Activated T-helper 1 cell treated with anti-CD3 and anti-CD28 coated beads, Interleukin-12 subunit alpha, Interleukin-12 subunit beta, Interleukin-2, Interleukin-4 antibody, amounts not matched to agents 30 ng/mL and 10 ng/mL and 1 ng/mL, durations not matched to agents 14 hours and 24 hours and 36 hours (primary cell): Measurements from ENCODE around the gene APOC3. TPM values are rescaled to one million over a fixed set of nuclear protein-coding genes. Genes with fewer than 3 reads are reported as not detected.

ENCODE experiments used
- DNase-seq: peaks from one replicate; pipeline ENCODE4 v3.0.0; 2021; ENCODE audit warnings: low spot score
- H3K27ac Mint-ChIP-seq: one replicate; pipeline ENCODE4 v1.8.0; 2021; ENCODE audit warnings: mild to moderate bottlenecking, mixed read lengths
- H3K27me3 Mint-ChIP-seq: one replicate; pipeline ENCODE4 v1.8.0; 2022; ENCODE audit warnings: mild to moderate bottlenecking, moderate library complexity, mixed read lengths; ENCODE audit not compliant: insufficient read depth
- H3K36me3 Mint-ChIP-seq: one replicate; pipeline ENCODE4 v1.8.0; 2021; ENCODE audit warnings: low read depth, mixed read lengths
- H3K4me1 Mint-ChIP-seq: one replicate; pipeline ENCODE4 v1.8.0; 2021; ENCODE audit warnings: low read depth, mixed read lengths
- H3K4me3 Mint-ChIP-seq: one replicate; pipeline ENCODE4 v1.8.0; 2021; ENCODE audit warnings: mild to moderate bottlenecking, moderate library complexity, mixed read lengths
- H3K9me3 Mint-ChIP-seq: one replicate; pipeline ENCODE4 v1.8.0; 2021; ENCODE audit warnings: mixed read lengths
- intact Hi-C: fragments of 100-400 bp; cut with micrococcal nuclease; formaldehyde crosslinking; loops from one replicate; pipeline ENCODE4 v1.15.1; 2024
- total RNA-seq: library from RNA; stranded (reverse); gene quantifications from 2 replicates; pipeline ENCODE4 v1.2.3, GENCODE V29; 2022

APOC3 gene
- total RNA-seq, 1 donor from 2014 or later = not detected

DNA sequence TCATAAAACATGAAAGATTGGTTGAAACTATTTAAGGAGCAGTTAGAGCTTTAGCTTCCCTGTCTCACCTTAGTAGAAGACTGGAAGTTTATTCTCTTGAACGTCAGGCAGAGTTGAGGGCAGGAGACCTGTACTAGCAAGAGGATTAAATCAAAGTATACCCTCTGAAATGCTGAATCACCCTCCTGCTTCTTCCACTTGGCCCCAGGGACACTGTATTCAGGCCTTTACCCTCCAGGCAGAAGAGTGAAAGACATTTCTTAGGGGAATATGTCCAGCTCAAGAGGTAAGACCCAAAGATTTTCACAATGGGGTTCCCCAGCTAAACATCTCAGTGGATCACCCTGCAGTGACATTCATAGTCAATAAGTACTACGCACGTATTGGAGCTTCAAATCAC lies 18.5 kb upstream of the APOC3 start:
- H3K9me3 Mint-ChIP-seq = no peaks in the 10 kb centered on the region
- no peak overlapping the region for H3K4me3 Mint-ChIP-seq
- H3K27ac Mint-ChIP-seq = no peak overlapping the region
- no peaks in the 10 kb centered on the region for H3K4me1 Mint-ChIP-seq
- no peak for DNase-seq
- H3K36me3 Mint-ChIP-seq = no peaks in the 10 kb centered on the region
- peaks cover 9% of the 10 kb centered on the region for H3K27me3 Mint-ChIP-seq
- intact Hi-C loops = no loop called here

GRCh38 chr11:116812109-116812508 lies 17.6 kb upstream of the APOC3 start:
- Mint-ChIP-seq H3K4me1 (no peaks in the 10 kb centered on the region), H3K27ac (no peak overlapping the region), H3K9me3 (no peaks in the 10 kb centered on the region), H3K4me3 (no peak overlapping the region), H3K36me3 (no peaks in the 10 kb centered on the region), H3K27me3 (peaks cover 7% of the 10 kb centered on the region)
- DNase-seq = no peak
- intact Hi-C loops = no loop called here

DNA sequence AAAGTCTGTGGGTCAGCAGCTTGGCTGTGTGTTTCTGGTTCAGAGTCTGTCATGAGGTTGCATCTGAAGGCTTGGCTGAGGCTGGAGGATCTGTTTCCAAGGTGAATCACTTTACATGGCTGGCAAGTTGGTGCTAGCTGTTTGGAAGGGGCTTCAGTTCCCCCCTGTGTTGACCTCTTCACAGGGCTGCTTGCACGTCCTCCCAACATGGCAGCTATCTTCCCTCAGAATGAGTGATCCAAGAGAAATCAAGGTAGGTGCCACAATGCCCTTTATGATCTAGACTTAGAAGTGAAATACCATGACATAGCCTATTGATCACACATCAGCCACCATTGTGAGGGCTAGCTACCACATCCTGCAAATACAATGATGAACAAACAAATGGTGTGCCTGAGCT lies 16.5 kb upstream of the APOC3 start:
- no peak overlapping the region for H3K27ac Mint-ChIP-seq
- H3K4me3 Mint-ChIP-seq = no peak overlapping the region
- DNase-seq = no peak
- intact Hi-C loops = no loop called here
- H3K27me3 Mint-ChIP-seq = peaks cover 7% of the 10 kb centered on the region
- no peaks in the 10 kb centered on the region for H3K4me1 Mint-ChIP-seq
- no peaks in the 10 kb centered on the region for H3K36me3 Mint-ChIP-seq
- no peaks in the 10 kb centered on the region for H3K9me3 Mint-ChIP-seq

DNA sequence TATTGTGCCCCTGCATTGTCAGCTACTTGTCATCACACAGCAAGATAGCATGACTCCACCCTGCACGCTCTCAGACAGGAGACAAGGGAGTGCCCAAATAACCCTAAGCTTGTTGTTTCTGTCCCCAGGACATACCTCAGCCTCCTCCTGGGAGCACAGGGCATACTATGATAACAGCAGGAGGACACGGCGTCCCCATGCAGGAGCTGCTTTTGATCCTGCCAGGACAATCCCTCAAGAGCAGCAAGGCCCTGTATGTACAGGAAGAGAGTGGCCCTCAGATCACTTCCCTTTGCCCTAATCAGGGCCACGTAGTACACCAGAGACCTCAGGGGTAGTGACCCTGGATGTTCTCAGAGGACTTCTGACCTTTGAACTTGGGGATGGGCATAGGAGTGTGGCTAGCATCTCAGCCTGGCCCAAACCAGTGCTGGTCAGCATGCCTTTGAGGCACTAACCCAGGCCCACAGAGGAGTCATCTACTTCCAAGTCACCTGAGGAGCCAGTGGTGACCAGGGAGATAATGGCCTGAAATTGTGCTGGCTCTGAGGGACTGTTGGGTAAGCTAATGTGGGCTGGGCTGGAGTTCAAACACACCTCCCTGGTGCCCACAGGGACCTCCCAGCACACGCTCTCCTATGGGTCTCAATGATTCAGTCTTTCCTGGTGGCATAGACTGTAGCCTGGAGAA lies 15.8 kb upstream of the APOC3 start:
- Mint-ChIP-seq H3K27ac (no peak overlapping the region), H3K36me3 (no peaks in the 10 kb centered on the region), H3K4me1 (no peaks in the 10 kb centered on the region), H3K4me3 (no peak overlapping the region), H3K9me3 (no peaks in the 10 kb centered on the region), H3K27me3 (peaks cover 7% of the 10 kb centered on the region)
- no peak for DNase-seq
- intact Hi-C loops = no loop called here

GRCh38 chr11:116814502-116814901 lies 15.2 kb upstream of the APOC3 start:
- Mint-ChIP-seq H3K4me1 (no peaks in the 10 kb centered on the region), H3K27me3 (peaks cover 7% of the 10 kb centered on the region), H3K27ac (no peak overlapping the region), H3K9me3 (no peaks in the 10 kb centered on the region), H3K4me3 (no peak overlapping the region), H3K36me3 (no peaks in the 10 kb centered on the region)
- intact Hi-C loops = no loop called here
- no peak for DNase-seq

DNA sequence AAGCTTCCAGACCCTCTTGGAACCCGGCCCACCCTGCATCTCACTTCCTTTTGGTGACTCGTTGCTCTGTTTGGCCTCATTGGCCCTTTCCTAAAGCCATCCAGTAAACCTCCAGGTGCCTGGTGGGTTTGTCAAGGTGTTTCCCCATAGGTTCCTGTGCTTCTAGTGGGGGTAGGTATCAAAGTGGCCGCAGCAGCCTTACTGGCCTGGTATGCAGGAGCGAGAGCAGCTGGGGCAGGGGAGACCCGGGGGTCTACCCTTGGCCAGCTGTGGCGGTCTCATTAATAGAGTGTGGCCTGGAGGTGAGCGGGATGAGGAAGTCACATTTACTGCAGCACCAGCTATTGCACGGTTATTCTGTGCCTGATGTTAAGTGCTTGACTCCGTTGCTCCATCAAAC lies 10.7 kb upstream of the APOC3 start:
- no peaks in the 10 kb centered on the region for H3K9me3 Mint-ChIP-seq
- H3K27me3 Mint-ChIP-seq = no peaks in the 10 kb centered on the region
- no peak overlapping the region for H3K4me3 Mint-ChIP-seq
- intact Hi-C loops = no loop called here
- no peak for DNase-seq
- H3K4me1 Mint-ChIP-seq = no peaks in the 10 kb centered on the region
- no peak overlapping the region for H3K27ac Mint-ChIP-seq
- H3K36me3 Mint-ChIP-seq = no peaks in the 10 kb centered on the region

DNA sequence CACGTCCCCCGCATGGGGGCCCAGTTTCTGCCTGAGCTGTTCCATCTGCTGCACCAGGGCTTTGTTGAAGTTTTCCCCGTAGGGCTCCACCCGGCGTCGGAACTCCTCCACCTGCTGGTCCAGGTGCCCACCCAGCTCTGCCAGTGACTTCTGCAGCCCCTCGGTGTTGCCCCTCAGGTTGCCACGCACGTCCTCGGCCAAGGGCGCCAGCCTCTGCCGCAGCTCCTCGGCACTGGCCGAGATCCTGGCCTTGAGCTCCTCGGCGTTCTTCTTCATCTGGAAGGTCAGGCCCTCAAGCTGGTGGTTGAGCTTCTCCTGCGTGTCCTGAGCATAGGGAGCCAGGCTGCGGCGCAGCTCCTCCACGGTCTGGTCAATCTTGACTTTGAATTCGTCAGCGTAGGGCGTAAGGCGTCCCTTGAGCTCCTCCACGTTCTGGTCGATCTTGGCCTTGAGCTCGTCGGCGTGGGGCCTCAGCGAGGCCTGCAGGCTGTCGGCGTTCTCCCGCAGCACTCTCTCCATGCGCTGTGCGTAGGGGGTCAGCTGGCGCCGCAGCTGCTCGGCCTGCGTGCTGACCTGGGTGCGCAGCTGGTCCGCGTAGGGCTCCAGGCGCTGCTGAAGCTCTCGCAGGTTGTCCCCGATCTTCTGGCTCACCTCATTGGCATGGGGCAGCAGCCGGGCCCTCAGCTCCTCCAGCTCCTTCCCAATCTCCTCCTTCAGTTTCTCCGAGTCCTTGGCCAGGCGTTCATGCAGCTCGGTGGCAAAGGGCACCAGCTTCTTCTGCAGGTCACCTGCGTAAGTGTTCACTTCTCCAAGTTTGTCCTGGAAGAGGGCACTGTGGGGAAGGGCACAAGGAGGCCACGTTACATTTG lies 8.4 kb upstream of the APOC3 start:
- Mint-ChIP-seq H3K4me1 (no peaks in the 10 kb centered on the region), H3K4me3 (no peak overlapping the region), H3K27me3 (no peaks in the 10 kb centered on the region), H3K36me3 (no peaks in the 10 kb centered on the region), H3K9me3 (no peaks in the 10 kb centered on the region), H3K27ac (no peak overlapping the region)
- no peak for DNase-seq
- intact Hi-C loops = no loop called here

GRCh38 chr11:116822575-116822974 lies 7.1 kb upstream of the APOC3 start:
- Mint-ChIP-seq H3K4me3 (no peak overlapping the region), H3K27me3 (no peaks in the 10 kb centered on the region), H3K27ac (no peak overlapping the region)

GRCh38 chr11:116823031-116823843 lies 6.5 kb upstream of the APOC3 start, which contains the start of gene APOA4:
Gene APOA4, minus strand, starts transcription at chr11:116823304. Its CDS starts 113 bp downstream, at chr11:116823191.
- Mint-ChIP-seq H3K4me3 (no peak within 1 kb of the TSS), H3K27ac (no peak within 1 kb of the TSS), H3K4me1 (no peaks in the 10 kb centered on the region), H3K27me3 (no peaks in the 10 kb centered on the region), H3K9me3 (no peaks in the 10 kb centered on the region), H3K36me3 (no peaks in the 10 kb centered on the region)
- intact Hi-C loops = no loop called here
- no peak for DNase-seq

More at GRCh38 chr11:116822575-116822974, 7.1 kb upstream of the APOC3 start:
- Mint-ChIP-seq H3K36me3 (no peaks in the 10 kb centered on the region), H3K9me3 (no peaks in the 10 kb centered on the region), H3K4me1 (no peaks in the 10 kb centered on the region)
- DNase-seq = no peak
- intact Hi-C loops = no loop called here

GRCh38 chr11:116825434-116825833 lies 4.3 kb upstream of the APOC3 start:
- H3K4me3 Mint-ChIP-seq = no peak overlapping the region
- H3K4me1 Mint-ChIP-seq = no peaks in the 10 kb centered on the region
- H3K9me3 Mint-ChIP-seq = no peaks in the 10 kb centered on the region
- no peak overlapping the region for H3K27ac Mint-ChIP-seq
- no peaks in the 10 kb centered on the region for H3K36me3 Mint-ChIP-seq
- no peak for DNase-seq
- H3K27me3 Mint-ChIP-seq = peaks cover 3% of the 10 kb centered on the region
- intact Hi-C loops = no loop called here

GRCh38 chr11:116825854-116826750 lies 3.6 kb upstream of the APOC3 start:
- Mint-ChIP-seq H3K36me3 (no peaks in the 10 kb centered on the region), H3K27ac (no peak overlapping the region), H3K9me3 (no peaks in the 10 kb centered on the region), H3K27me3 (peaks cover 3% of the 10 kb centered on the region), H3K4me3 (no peak overlapping the region), H3K4me1 (no peaks in the 10 kb centered on the region)
- no peak for DNase-seq
- intact Hi-C loops = no loop called here

DNA sequence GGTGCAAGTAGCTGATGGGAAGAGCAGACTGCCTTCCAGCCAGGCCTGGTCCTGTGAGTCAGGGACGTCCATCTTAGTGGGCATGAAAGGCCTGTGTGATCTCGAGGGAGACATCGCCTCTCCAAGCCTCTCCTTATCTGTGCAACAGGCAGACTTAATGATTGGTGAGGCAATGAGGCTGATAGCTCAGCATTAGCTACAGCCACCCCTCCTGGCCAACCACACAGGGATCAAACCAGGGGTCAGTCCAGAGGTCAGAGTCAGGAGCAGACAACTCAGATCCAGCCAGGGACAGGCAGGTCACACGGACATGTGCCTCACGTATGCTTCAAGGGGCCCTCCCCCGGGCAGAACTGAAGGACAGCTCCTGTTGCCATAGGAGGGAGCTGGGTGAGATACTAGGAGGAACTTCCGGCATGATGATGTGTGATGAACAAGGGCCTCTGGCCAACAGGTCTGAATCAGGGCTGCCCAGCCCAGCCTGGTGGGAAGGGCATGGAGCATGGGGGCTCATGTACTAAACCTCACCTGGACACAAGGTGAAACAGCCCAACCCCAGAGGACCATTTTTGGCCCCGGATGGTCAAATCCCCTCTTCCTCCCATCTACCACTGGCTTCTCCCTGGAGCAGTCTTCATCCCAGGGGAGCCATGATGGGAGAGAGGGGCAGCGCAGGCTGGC lies 2.8 kb upstream of the APOC3 start:
- Mint-ChIP-seq H3K27ac (no peak overlapping the region), H3K4me3 (no peak overlapping the region), H3K9me3 (no peaks in the 10 kb centered on the region), H3K27me3 (peaks cover 6% of the 10 kb centered on the region), H3K4me1 (no peaks in the 10 kb centered on the region), H3K36me3 (no peaks in the 10 kb centered on the region)
- no peak for DNase-seq
- intact Hi-C loops = no loop called here
